ENCODE data around the gene CDH8. TPM values are rescaled to one million over a fixed set of nuclear protein-coding genes. Genes with fewer than 3 reads are reported as not detected.

The CDH8 gene
- total and polyA plus RNA-seq, 2 donors (not counting 1 experiment from before 2014, with no cell fraction given), result not detected

- Mint-ChIP-seq H3K9me3 (ENCODE audit: insufficient read depth) (peaks cover 9% of the 10 kb centered on the region), H3K27ac (no peak overlapping the region), H3K4me3 (no peak overlapping the region), H3K4me1 (no peaks in the 10 kb centered on the region), H3K27me3 (no peaks in the 10 kb centered on the region)
- Histone ChIP-seq H3K79me2 (ENCODE audit: control insufficient read depth, insufficient read depth, low read length) (no peaks in the 10 kb centered on the region), H3K4me2 (replicated peaks; ENCODE audit: low read depth, low read length, poor library complexity, severe bottlenecking) (no peak overlapping the region), H4K20me1 (ENCODE audit: control insufficient read depth, insufficient read depth, low read length, poor library complexity, severe bottlenecking) (no peaks in the 10 kb centered on the region), H3K36me3 (replicated peaks in 1 of 2; ENCODE audit: control extremely low read depth in 1 of 2, control insufficient read depth in 1 of 2, extremely low read depth in 1 of 2, insufficient read depth in 2 of 2, low read length in 1 of 2) (no peaks in the 10 kb centered on the region), H3K9me3 (ENCODE audit: control extremely low read depth in 1 of 3, control insufficient read depth in 2 of 3, insufficient read depth in 1 of 3, low read length in 2 of 3) (peaks cover 0 to 1% (median 0%) of the 10 kb centered on the region in 3 donors), H3K27me3 (replicated peaks in 1 of 4; ENCODE audit: control extremely low read depth in 1 of 4, control insufficient read depth in 3 of 4, insufficient read depth in 4 of 4, low read length in 3 of 4) (no peaks in the 10 kb centered on the region), H3K4me3 (ENCODE audit: control extremely low read depth in 1 of 5, extremely low read depth in 1 of 5, insufficient read depth in 1 of 5, low read depth in 2 of 5, low read length in 4 of 5) (no peak overlapping the region), H2AFZ (ENCODE audit: insufficient read depth, low read depth, low read length, poor library complexity, severe bottlenecking) (no peak overlapping the region), H3K4me1 (ENCODE audit: control insufficient read depth in 2 of 2, insufficient read depth in 2 of 2, low read length in 2 of 2) (no peaks in the 10 kb centered on the region), H3K9ac (ENCODE audit: low read length) (no peak overlapping the region), H3K27ac (ENCODE audit: low read length in 2 of 2) (no peak overlapping the region)
- DNase-seq (no peak), ATAC-seq (ENCODE audit: low read depth) (no peak)
- ChIA-PET CTCF (no interaction called here), POLR2A (no interaction called here)
- TF ChIP-seq CTCF (IDR thresholded peaks at IDR 0.05) (no peak), EZH2 (IDR thresholded peaks at IDR 0.05; ENCODE audit: borderline replicate concordance, insufficient read depth, low read depth, low read length, poor library complexity, severe bottlenecking) (no peak)
- intact Hi-C loops (cut with micrococcal nuclease), result no loop called here
- WGBS (ENCODE audit: insufficient coverage), result no CpG with 5 or more reads among the region's 2 CpGs
Observed at GRCh38 chr16:61834082-61834481, 202.2 kb downstream of the CDH8 start.

GRCh38 chr16:61831351-61831917, 204.8 kb downstream of the CDH8 start:
- H3K4me3 Mint-ChIP-seq, result no peak overlapping the region
- Histone ChIP-seq H3K9me3 (ENCODE audit: control extremely low read depth in 1 of 3, control insufficient read depth in 2 of 3, insufficient read depth in 1 of 3, low read length in 2 of 3) (peaks cover 0 to 1% (median 0%) of the 10 kb centered on the region in 3 donors), H3K4me3 (ENCODE audit: control extremely low read depth in 1 of 5, extremely low read depth in 1 of 5, insufficient read depth in 1 of 5, low read depth in 2 of 5, low read length in 4 of 5) (no peak overlapping the region), H3K27ac (ENCODE audit: low read length in 2 of 2) (no peak overlapping the region), H3K4me1 (ENCODE audit: control insufficient read depth in 2 of 2, insufficient read depth in 2 of 2, low read length in 2 of 2) (no peaks in the 10 kb centered on the region), H4K20me1 (ENCODE audit: control insufficient read depth, insufficient read depth, low read length, poor library complexity, severe bottlenecking) (no peaks in the 10 kb centered on the region), H3K27me3 (replicated peaks in 1 of 4; ENCODE audit: control extremely low read depth in 1 of 4, control insufficient read depth in 3 of 4, insufficient read depth in 4 of 4, low read length in 3 of 4) (no peaks in the 10 kb centered on the region), H3K79me2 (ENCODE audit: control insufficient read depth, insufficient read depth, low read length) (no peaks in the 10 kb centered on the region), H3K4me2 (replicated peaks; ENCODE audit: low read depth, low read length, poor library complexity, severe bottlenecking) (no peak overlapping the region), H2AFZ (ENCODE audit: insufficient read depth, low read depth, low read length, poor library complexity, severe bottlenecking) (no peak overlapping the region), H3K9ac (ENCODE audit: low read length) (no peak overlapping the region), H3K36me3 (replicated peaks in 1 of 2; ENCODE audit: control extremely low read depth in 1 of 2, control insufficient read depth in 1 of 2, extremely low read depth in 1 of 2, insufficient read depth in 2 of 2, low read length in 1 of 2) (no peaks in the 10 kb centered on the region)
- peaks cover 6% of the 10 kb centered on the region for H3K9me3 Mint-ChIP-seq (ENCODE audit: insufficient read depth)
- H3K4me1 Mint-ChIP-seq, result no peaks in the 10 kb centered on the region
- no peaks in the 10 kb centered on the region for H3K27me3 Mint-ChIP-seq
- no CpG with 5 or more reads among the region's 5 CpGs for WGBS (ENCODE audit: insufficient coverage)
- no peak overlapping the region for H3K27ac Mint-ChIP-seq
- ChIA-PET CTCF (interaction anchor here (0.7 kb wide), 1 partner anchor 18 kb away, joined by 3 read pairs; no protein-coding TSS in a partner anchor), POLR2A (no interaction called here)
- no peak for DNase-seq
- intact Hi-C loops (cut with micrococcal nuclease), result no loop called here
- no peak for TF ChIP-seq EZH2 (IDR thresholded peaks at IDR 0.05; ENCODE audit: borderline replicate concordance, insufficient read depth, low read depth, low read length, poor library complexity, severe bottlenecking)
- TF ChIP-seq CTCF (IDR thresholded peaks at IDR 0.05), result no peak
- ATAC-seq (ENCODE audit: low read depth), result no peak
